NCI-H524 treated with DMSO at 0.1 percent for 48 hours (cell line): ENCODE results near the gene PDLIM5.
"Not testable (repeated sequence)": the region's sequence is repeated elsewhere in the genome, so short reads cannot be mapped to it uniquely, and the experiment has no call there.

Source experiments
- DNase-seq: peaks from one replicate; lab custom pipeline; 2025; lab: John Stamatoyannopoulos, UW

Gene PDLIM5

DNA sequence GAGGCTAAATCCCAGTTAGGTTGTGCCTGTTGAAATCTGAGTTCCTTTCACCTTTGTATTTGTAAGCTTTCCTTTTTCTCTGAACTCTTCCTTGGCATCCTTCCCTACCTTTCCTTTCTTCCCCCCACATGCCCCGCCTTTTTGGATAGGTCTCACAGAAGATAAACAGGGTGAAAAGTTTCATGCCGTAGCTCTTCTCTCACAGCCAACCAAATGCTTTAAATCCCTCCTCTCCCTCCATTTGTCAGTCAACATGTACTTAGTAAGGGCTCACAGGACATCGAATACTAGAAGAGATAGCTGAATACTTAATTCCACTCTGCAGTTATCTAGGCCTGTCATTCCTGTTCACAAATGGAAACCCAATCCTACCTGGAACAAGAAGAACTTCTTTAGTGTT, 198.9 kb downstream of the PDLIM5 start:
- DNase-seq = no peak

DNA sequence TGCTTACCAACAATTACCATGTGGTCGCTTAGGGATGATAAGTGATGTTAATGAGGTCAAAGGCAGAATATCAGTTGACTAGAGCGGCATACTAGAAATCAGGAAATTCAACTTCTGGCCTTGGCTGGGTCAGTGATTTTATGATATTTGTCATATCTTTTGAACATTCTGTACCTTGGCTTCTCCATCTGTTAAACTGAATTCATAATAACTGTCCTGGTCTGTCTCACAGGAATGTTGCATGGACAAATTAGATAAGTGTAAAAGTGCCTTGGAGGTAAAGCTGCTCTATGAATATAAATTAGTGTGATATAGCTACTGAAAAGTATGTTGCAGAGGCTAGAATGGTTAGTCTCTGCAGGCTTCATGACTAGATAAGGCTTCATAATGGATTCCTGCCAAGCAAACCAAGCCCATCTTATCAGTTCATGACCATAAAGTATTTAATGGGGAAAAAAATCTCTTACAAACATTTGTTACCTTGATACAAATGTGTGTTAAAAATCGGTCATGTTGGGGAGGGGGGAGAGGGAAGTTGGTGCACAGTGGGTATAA, 201.4 kb downstream of the PDLIM5 start:
- no peak for DNase-seq

- no peak for DNase-seq
Measured at GRCh38 chr4:94653984-94654609, 202.4 kb downstream of the PDLIM5 start.

DNA sequence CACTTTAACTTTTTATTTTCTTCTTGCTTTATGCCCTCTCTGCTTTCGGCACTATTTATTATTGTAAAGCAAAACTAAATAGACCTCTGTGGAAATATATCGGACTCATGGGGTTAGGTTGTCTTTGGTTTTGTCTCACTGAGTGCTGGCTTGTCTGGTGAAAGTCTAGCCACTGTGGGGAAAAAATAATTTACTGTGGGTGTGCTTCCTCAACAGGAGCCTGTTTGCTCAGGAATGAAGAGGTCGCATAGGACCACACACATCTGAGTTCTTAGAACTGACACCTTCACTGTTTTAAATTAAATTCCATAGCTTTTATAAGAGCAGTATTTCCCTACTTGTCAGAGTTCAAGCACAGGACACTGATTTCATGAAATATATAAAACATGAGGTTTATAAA, 203.0 kb downstream of the PDLIM5 start:
- DNase-seq = no peak

DNA sequence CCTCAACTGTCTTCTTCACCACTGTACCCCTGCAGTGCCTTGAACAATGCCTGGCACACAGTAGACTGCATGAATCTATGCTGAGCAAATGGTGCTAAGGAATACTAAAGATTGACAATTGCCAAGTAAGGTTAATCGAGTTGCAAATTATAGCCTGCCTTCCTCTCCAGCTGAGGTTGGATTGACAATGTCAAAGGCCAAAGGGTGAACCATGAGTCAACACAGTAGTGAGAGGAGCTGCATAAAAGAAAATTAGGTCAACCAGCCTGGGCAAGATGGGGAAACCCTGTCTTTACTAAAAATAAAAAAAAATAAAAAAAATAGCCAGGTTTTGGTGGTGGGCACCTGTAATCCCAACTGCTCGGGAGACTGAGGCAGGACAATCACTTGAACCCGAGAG, 208.9 kb downstream of the PDLIM5 start:
- no peak for DNase-seq

- DNase-seq = not testable (repeated sequence)
Measured at GRCh38 chr4:94665021-94665420, 213.3 kb downstream of the PDLIM5 start.

GRCh38 chr4:94665500-94666404, 214.0 kb downstream of the PDLIM5 start:
- no peak for DNase-seq

- peak; percentile 21 for DNase-seq
Measured at GRCh38 chr4:94668724-94669123, 217.0 kb downstream of the PDLIM5 start.

GRCh38 chr4:94669672-94670664, 218.2 kb downstream of the PDLIM5 start:
- DNase-seq = no peak

GRCh38 chr4:94671113-94671512, 219.4 kb downstream of the PDLIM5 start:
- no peak for DNase-seq

DNA sequence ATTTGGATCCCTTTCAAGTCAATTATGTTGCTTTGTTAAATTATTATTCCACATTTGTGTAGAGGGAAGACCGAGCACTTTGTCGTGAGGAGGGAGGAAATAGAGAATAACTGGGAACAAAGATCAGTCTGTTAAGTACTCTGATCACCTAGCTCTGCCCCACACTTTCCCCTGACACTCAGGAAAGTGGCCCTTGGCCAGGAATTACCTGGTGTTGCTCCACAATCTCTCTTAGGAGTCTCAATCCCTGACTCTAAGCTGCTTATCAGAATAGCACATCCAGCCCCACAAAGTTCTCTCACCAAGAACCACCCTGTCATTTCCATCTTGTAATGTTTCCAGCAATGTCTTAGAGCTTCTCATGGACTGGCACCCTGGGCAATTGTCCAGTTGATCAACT, 222.2 kb downstream of the PDLIM5 start:
- no peak for DNase-seq

DNA sequence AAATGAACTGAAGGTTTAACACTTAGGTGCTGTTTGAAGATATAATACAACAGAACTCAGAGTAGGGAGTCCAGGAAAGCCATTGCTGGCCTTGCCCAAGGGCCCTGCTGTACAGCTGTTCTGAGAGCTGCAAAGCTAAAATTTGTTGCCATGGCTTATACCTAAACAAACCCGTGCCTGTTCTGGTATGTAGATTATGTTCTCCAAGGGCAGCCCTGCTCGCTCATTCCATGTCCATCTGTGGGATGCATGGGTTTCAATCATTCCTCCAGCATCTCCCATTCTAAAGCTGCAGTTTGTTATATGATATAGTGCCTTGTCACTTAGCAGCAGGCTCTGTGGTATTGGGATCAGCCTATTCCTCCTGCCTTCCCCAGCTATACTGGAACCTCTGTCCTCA, 225.2 kb downstream of the PDLIM5 start:
- DNase-seq = no peak

- DNase-seq = no peak
Measured at GRCh38 chr4:94678896-94679295, 227.2 kb downstream of the PDLIM5 start.

GRCh38 chr4:94680176-94680862, 228.6 kb downstream of the PDLIM5 start:
- DNase-seq = no peak

DNA sequence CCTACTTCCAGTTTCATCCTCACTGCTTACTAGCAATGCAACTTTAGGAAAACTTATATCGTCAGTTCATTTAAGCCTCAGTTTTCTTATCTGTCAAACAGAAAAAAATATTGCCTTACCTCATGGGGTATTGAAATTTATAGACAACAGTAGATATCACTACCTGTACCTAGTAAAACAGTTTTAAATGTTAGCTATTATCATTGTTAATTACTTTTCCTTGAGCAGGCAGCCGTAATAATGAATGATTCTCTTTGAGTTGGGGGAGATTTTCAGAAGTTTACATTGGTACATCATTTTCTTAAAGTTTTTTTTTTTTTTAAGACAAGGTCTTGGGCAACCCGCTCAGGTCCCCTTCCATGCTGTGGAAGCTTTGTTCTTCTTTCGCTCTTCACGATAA, 234.3 kb downstream of the PDLIM5 start:
- no peak for DNase-seq

DNA sequence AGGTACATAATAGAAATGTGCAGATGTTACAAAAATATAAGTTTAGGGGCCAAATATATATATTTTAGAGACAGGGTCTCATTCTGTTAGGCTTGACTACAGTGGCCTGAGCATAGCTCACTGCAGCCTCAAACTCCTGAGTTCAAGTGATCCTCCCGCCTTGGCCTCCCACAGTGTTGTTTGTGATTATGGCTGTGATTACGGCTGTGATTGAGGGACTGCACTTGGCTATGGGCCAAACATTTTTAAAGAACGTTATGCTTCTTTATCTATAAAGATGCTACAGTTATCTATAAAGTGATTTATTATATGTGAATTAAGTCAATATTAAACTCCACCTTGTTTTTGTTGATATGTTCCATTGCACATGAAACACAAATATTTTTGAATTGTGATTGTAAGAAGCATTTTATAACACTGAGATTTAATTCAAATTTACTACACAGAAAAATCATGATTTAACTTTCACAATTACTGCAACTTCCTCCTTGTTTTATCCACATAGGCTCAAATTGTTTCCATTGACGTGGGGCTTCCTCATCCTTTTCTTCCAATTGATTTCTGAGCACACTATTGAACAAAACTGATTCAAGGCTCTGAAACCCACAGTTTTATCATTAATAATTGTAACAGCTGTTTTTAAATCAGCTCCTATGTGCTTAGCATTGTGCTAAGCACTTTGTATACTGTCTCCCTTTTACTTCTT, 237.6 kb downstream of the PDLIM5 start:
- no peak for DNase-seq

DNA sequence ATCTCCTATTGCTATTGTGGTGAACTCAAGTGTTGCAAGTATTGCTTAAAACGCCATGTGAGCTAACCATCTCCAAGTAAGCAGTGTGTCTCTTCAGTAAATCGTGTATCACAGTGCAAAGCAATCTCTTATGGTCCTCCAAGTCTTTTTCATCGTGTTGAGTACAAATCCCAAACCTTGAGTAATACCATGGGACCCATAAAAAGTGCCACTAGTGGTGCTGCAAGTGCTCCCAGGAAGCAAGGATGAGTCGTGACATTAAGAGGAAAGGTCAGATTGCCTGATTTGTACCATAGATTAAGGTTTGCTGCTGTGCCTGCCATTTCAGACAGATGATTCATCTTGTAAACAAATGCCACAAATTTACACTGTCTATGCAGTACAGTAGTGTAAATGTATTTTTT, 239.1 kb downstream of the PDLIM5 start:
- no peak for DNase-seq

- no peak for DNase-seq
Measured at GRCh38 chr4:94691552-94691951, 239.8 kb downstream of the PDLIM5 start.

DNA sequence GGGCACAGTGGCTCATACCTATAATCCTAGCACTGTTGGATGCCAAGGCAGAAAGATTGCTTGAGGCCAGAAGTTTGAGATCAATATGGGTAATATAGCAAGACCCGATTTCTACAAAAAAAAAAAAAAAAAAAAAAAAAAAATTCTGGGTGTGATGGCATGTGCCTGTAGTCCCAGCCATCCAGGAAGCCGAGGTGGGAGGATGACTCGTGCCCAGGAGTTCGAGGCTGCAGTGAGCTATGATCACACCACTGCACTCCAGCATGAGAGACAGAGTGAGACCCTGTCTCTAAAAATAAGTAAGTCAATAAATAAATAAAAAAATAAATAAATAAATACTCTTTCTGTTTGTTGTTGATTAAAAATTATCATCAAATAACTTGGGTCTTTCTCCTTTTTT, 243.6 kb downstream of the PDLIM5 start:
- no peak for DNase-seq

DNA sequence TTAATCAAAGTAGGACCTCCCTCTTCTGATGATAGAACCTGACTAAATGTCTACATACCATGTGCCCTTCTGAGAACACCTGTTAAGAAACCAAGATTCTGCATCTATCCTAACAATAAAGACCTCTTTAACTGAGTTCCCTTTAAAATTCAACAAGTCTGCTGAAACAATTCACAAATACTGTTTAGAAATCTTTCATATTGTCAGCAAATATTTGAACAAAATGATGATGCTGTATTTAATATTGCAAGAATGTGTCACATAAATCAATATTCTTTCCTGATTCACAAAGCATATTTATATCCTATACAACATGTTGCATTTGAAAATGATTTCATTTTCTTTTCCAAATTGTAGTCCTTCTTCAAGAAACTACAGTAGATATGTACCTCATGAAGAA, 246.4 kb downstream of the PDLIM5 start:
- DNase-seq = no peak

DNA sequence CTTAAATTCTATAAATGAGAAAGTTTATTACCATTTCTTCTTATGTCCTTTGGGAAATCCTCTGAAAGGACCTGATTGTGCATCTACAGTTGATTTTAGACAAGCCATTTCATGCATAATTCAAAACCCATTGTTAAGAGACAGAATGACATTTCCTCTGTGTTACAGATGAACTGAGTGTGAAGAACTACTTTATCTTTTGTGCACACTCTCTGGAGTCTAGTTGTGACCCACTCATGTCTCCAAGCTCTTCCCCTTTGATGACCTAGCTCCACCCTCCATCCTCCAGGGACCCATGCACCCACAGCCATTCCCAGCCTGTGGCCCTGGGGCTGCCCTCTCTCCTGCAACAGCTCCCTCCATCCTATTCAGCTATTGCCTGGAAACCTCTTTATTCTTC, 248.6 kb downstream of the PDLIM5 start:
- no peak for DNase-seq
